WI38 (cell line): ENCODE measurements around the gene DDAH1.

ENCODE experiments used
- H3K4me3 ChIP-seq: 2 replicates; pipeline ENCODE4 v1.5.1; 2011; ENCODE audit warnings: low read depth, mild to moderate bottlenecking, control low read depth, low read length
- TF ChIP-seq, protein P1 (sequence below): IDR thresholded peaks from 2 replicates; pipeline ENCODE4 v1.5.1; 2012; ENCODE audit warnings: low read depth, mild to moderate bottlenecking, control low read depth, low read length

DDAH1 gene

GRCh38 chr1:85462931-85463649 lies 1.9 kb downstream of the DDAH1 start:
- peak overlapping the region; percentile 81 for H3K4me3 ChIP-seq
- TF ChIP-seq, protein P1, sequence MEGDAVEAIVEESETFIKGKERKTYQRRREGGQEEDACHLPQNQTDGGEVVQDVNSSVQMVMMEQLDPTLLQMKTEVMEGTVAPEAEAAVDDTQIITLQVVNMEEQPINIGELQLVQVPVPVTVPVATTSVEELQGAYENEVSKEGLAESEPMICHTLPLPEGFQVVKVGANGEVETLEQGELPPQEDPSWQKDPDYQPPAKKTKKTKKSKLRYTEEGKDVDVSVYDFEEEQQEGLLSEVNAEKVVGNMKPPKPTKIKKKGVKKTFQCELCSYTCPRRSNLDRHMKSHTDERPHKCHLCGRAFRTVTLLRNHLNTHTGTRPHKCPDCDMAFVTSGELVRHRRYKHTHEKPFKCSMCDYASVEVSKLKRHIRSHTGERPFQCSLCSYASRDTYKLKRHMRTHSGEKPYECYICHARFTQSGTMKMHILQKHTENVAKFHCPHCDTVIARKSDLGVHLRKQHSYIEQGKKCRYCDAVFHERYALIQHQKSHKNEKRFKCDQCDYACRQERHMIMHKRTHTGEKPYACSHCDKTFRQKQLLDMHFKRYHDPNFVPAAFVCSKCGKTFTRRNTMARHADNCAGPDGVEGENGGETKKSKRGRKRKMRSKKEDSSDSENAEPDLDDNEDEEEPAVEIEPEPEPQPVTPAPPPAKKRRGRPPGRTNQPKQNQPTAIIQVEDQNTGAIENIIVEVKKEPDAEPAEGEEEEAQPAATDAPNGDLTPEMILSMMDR = no peak

DNA sequence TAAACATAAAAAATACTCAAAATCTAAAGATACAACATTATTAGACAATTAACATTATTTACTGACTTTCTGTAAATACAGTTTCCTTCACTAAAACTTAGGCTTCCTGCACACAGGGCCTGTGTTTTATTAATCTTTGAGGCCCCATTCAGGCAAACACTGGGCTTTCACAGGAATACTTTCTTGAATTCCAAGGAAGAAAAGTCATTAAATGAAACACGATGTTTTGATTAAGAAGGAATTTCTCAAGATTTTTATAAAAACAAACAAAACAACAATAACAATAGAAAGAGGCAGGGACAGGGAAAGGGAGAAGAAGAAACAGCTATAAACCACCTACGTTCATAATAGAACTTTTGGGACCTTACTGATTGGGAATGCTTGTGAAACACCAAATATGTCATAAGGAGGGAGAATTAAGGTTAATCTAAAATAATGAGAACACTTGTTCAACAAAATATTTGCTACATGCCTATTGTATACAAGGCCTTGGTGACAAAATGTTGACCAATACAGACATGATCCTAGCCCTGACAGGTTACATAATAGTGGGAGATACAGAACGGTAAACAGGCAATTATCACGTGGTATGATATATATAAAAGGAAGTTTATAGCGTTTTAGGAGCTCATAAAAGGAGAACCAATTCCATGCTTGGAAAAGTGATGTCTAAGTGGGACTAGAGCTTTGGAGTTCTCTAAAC lies 3.6 kb downstream of the DDAH1 start:
- H3K4me3 ChIP-seq = no peak overlapping the region
- TF ChIP-seq, protein P1 = no peak

DNA sequence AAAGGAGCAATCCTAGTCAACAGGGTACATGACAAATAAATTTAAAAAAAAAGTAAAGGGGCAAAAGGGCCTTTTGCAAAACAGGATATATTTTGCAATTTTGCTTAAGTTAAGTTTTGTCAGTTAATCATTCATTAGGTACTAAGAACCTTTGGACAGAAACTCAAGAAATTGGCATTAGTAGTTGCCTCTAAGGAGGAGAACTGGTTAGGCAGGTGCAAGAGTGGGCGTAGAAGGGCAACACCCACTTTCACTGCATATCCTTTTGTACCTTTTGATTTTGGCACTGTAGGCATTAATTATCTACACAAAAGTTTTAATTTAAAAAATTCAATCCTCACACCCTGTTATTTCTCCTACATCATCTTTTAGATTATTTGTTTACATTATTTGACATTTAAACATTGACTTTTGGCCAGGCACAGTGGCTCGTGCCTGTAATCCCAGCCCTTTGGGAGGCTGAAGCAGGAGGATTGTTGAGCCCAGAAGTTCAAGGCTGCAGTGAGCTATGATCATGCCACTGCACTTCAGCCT lies 4.3 kb downstream of the DDAH1 start:
- TF ChIP-seq, protein P1 = no peak
- no peak overlapping the region for H3K4me3 ChIP-seq

GRCh38 chr1:85459290-85459689 lies 5.7 kb downstream of the DDAH1 start:
- TF ChIP-seq, protein P1 = no peak

GRCh38 chr1:85454214-85454613 lies 10.7 kb downstream of the DDAH1 start:
- H3K4me3 ChIP-seq = no peak overlapping the region
- TF ChIP-seq, protein P1 = no peak

More at GRCh38 chr1:85459290-85459689, 5.7 kb downstream of the DDAH1 start:
- no peak overlapping the region for H3K4me3 ChIP-seq

DNA sequence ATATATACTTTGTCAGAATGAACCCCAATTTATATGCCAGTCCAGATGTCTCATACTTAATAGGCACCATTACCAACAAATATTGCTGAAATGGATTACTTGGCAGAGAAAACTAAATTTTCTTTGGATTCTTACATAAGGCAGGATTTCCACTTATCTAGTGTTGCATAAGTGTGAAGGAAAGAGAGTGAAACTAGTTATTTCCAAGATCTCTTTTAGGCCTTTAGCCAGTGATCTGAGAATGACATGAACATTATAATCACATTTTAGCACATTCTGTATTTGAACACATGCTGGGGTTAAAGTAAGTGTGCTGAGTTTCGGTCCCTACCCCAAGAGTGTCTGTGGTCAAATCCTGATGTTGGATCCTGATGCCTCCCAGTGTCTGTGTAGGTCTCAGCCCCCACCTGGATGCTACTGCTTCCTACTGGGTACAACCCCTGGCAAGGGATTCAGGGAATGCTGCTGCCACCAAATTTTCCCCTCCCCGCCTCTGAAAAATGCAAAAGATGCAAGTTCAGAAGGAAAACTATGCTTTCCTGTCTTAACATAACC lies 11.2 kb downstream of the DDAH1 start:
- no peak overlapping the region for H3K4me3 ChIP-seq
- TF ChIP-seq, protein P1 = no peak

DNA sequence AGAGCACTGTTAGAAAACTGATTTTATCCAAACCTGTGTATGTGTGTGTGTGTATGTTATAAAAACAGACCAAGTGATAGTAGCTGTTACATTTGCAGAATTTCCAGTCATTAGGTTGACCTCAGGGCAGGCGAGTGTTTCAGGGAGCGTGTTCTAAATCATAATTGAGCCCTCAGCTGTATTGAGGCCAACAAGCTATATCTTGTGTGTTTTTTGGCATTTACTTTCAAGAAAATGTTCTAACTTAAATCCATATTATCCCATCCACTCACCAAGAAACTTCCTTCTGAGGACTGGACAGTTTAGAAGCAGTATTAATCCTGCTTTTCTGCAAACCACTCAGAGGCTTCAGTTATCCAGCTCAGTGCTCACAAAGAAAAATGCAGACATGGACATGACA lies 12.0 kb downstream of the DDAH1 start:
- TF ChIP-seq, protein P1 = no peak
- no peak overlapping the region for H3K4me3 ChIP-seq
